ENCODE results near the gene SLAIN2.
"Not testable (repeated sequence)": the region's sequence is repeated elsewhere in the genome, so short reads cannot be mapped to it uniquely, and the experiment has no call there.

SLAIN2 gene

DNA sequence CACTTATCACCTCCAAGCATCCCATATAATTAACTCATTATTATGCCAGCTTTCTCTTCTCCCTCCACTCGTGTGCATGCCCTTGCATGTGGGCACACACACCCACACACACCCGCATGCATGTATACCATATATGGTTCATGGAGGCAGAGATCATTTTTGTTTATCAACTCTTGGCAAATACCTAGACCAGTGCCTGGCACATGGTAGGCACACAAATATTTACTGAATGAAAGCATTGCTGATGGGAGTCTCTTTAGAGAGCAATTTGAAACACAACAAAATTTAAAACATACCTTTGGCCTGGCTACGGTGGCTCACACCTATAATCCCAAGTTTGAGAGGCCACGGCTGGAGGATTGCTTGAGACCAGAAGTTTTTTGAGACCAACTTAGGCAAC is 90.7 kb downstream of the SLAIN2 start:
- no peaks in the 10 kb centered on the region for H3K36me3 ChIP-seq (ENCODE audit: control insufficient read depth, insufficient read depth, low read length)
- H3K4me3 ChIP-seq (ENCODE audit: low read length) = no peak overlapping the region
- H3K27me3 ChIP-seq (ENCODE audit: control insufficient read depth, insufficient read depth, low read length) = no peaks in the 10 kb centered on the region
- H3K4me1 ChIP-seq (ENCODE audit: control insufficient read depth, insufficient read depth, low read length) = no peaks in the 10 kb centered on the region
- no peak for DNase-seq (ENCODE audit: low read depth, low spot score)
- H3K9me3 ChIP-seq (ENCODE audit: control insufficient read depth, insufficient read depth, low read length) = no peaks in the 10 kb centered on the region
- H3K27ac ChIP-seq (ENCODE audit: low read length) = no peak overlapping the region
- no CpG with 5 or more reads among the region's 4 CpGs for WGBS (ENCODE audit: insufficient coverage, insufficient read length)

- H3K27ac ChIP-seq (ENCODE audit: low read length) = no peak overlapping the region
- no peaks in the 10 kb centered on the region; the same call in 1 of the 2 replicates for H3K4me1 ChIP-seq (ENCODE audit: control insufficient read depth, insufficient read depth, low read length)
- H3K36me3 ChIP-seq (ENCODE audit: control insufficient read depth, insufficient read depth, low read length) = no peaks in the 10 kb centered on the region
- H3K4me3 ChIP-seq (ENCODE audit: low read length) = no peak overlapping the region
- no CpG with 5 or more reads among the region's 1 CpG for WGBS (ENCODE audit: insufficient coverage, insufficient read length)
- DNase-seq (ENCODE audit: low read depth, low spot score) = no peak
- H3K9me3 ChIP-seq (ENCODE audit: control insufficient read depth, insufficient read depth, low read length) = no peaks in the 10 kb centered on the region
- H3K27me3 ChIP-seq (ENCODE audit: control insufficient read depth, insufficient read depth, low read length) = no peaks in the 10 kb centered on the region
Observed at GRCh38 chr4:48436318-48436717, 95.0 kb downstream of the SLAIN2 start.

DNA sequence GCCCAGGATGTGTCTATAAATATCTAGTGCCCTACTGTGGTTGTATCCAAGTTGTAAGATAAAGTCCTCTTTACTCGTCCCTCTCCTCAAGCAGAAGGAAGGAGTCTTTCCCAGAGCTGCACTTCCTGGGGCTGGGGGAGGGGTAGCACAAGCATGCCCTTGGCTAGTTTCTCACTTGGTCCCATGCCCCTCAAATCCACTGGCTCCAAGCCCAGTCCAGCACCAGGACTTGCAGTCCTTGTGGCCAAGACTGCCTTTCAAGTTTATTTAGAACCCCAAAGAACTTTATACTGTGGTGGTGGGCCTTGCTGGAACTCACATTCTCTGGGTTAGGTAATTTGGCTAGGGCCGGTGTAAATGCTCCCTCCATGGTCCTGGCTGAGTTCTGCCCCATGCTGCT is 98.7 kb downstream of the SLAIN2 start:
- no peaks in the 10 kb centered on the region; the same call in 1 of the 2 replicates for H3K4me1 ChIP-seq (ENCODE audit: control insufficient read depth, insufficient read depth, low read length)
- no peak for DNase-seq (ENCODE audit: low read depth, low spot score)
- H3K27me3 ChIP-seq (ENCODE audit: control insufficient read depth, insufficient read depth, low read length) = no peaks in the 10 kb centered on the region
- no peaks in the 10 kb centered on the region for H3K36me3 ChIP-seq (ENCODE audit: control insufficient read depth, insufficient read depth, low read length)
- no peaks in the 10 kb centered on the region for H3K9me3 ChIP-seq (ENCODE audit: control insufficient read depth, insufficient read depth, low read length)
- no peak overlapping the region for H3K27ac ChIP-seq (ENCODE audit: low read length)
- no peak overlapping the region for H3K4me3 ChIP-seq (ENCODE audit: low read length)
- WGBS (ENCODE audit: insufficient coverage, insufficient read length) = no CpG with 5 or more reads among the region's 2 CpGs

GRCh38 chr4:48440914-48441313 is 99.6 kb downstream of the SLAIN2 start:
- not testable (repeated sequence) for H3K9me3 ChIP-seq (ENCODE audit: control insufficient read depth, insufficient read depth, low read length); H3K36me3 ChIP-seq (ENCODE audit: control insufficient read depth, insufficient read depth, low read length); H3K4me1 ChIP-seq (ENCODE audit: control insufficient read depth, insufficient read depth, low read length); H3K27me3 ChIP-seq (ENCODE audit: control insufficient read depth, insufficient read depth, low read length); H3K27ac ChIP-seq (ENCODE audit: low read length); H3K4me3 ChIP-seq (ENCODE audit: low read length); DNase-seq (ENCODE audit: low read depth, low spot score)
- WGBS (ENCODE audit: insufficient coverage, insufficient read length) = no CpG with 5 or more reads among the region's 5 CpGs

DNA sequence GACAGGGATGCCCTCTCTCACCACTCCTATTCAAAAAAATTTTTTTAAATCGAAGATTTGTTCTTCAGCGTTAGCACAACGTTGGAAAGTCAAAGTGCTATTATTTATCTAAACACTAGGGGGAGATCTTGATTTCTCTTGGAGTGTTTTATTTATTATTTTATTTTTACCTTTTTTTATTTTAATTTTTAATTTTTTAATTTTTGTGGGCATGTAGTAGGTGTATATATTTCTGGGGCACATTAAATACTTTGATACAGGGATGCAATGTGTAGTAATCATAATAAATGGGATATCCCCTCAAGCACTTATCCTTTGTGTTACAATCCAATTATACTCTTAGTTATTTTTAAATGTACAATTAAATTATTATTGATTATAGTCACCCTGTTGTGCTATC is 104.4 kb downstream of the SLAIN2 start:
- no peak for DNase-seq (ENCODE audit: low read depth, low spot score)
- H3K4me3 ChIP-seq (ENCODE audit: low read length) = no peak overlapping the region
- no peaks in the 10 kb centered on the region for H3K9me3 ChIP-seq (ENCODE audit: control insufficient read depth, insufficient read depth, low read length)
- H3K4me1 ChIP-seq (ENCODE audit: control insufficient read depth, insufficient read depth, low read length) = no peaks in the 10 kb centered on the region
- no peaks in the 10 kb centered on the region for H3K36me3 ChIP-seq (ENCODE audit: control insufficient read depth, insufficient read depth, low read length)
- WGBS (ENCODE audit: insufficient coverage, insufficient read length) = no CpG with 5 or more reads among the region's 3 CpGs
- H3K27me3 ChIP-seq (ENCODE audit: control insufficient read depth, insufficient read depth, low read length) = no peaks in the 10 kb centered on the region
- no peak overlapping the region for H3K27ac ChIP-seq (ENCODE audit: low read length)

- no peaks in the 10 kb centered on the region for H3K36me3 ChIP-seq (ENCODE audit: control insufficient read depth, insufficient read depth, low read length)
- no CpG with 5 or more reads among the region's 1 CpG for WGBS (ENCODE audit: insufficient coverage, insufficient read length)
- no peaks in the 10 kb centered on the region for H3K27me3 ChIP-seq (ENCODE audit: control insufficient read depth, insufficient read depth, low read length)
- H3K4me1 ChIP-seq (ENCODE audit: control insufficient read depth, insufficient read depth, low read length) = no peaks in the 10 kb centered on the region
- no peak overlapping the region for H3K27ac ChIP-seq (ENCODE audit: low read length)
- no peak overlapping the region for H3K4me3 ChIP-seq (ENCODE audit: low read length)
- no peak for DNase-seq (ENCODE audit: low read depth, low spot score)
- H3K9me3 ChIP-seq (ENCODE audit: control insufficient read depth, insufficient read depth, low read length) = no peaks in the 10 kb centered on the region
Observed at GRCh38 chr4:48446642-48447041, 105.3 kb downstream of the SLAIN2 start.

DNA sequence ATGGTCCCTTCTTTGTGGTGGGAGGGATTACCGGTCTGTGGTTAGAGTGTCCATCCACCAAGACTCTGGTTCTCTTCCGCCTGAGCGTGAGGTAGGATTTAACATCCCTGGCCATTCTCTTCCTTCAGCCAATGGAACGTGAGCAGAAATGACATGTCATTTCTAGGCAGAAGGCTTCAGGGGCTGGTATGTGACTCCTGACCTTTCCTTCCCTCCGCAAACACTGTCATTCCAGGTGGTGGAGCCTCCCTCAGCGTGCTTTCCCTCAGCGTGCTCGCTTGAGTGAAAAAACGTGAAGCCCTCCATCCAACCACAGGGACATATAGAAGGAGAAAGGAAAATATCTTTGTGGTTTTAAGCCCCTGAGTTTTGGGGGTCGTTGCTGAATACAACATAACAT is 107.8 kb downstream of the SLAIN2 start:
- no peak for DNase-seq (ENCODE audit: low read depth, low spot score)
- no peaks in the 10 kb centered on the region for H3K4me1 ChIP-seq (ENCODE audit: control insufficient read depth, insufficient read depth, low read length)
- H3K4me3 ChIP-seq (ENCODE audit: low read length) = no peak overlapping the region
- no peaks in the 10 kb centered on the region for H3K9me3 ChIP-seq (ENCODE audit: control insufficient read depth, insufficient read depth, low read length)
- no peaks in the 10 kb centered on the region for H3K36me3 ChIP-seq (ENCODE audit: control insufficient read depth, insufficient read depth, low read length)
- WGBS (ENCODE audit: insufficient coverage, insufficient read length) = no CpG with 5 or more reads among the region's 10 CpGs
- no peak overlapping the region for H3K27ac ChIP-seq (ENCODE audit: low read length)
- H3K27me3 ChIP-seq (ENCODE audit: control insufficient read depth, insufficient read depth, low read length) = no peaks in the 10 kb centered on the region

DNA sequence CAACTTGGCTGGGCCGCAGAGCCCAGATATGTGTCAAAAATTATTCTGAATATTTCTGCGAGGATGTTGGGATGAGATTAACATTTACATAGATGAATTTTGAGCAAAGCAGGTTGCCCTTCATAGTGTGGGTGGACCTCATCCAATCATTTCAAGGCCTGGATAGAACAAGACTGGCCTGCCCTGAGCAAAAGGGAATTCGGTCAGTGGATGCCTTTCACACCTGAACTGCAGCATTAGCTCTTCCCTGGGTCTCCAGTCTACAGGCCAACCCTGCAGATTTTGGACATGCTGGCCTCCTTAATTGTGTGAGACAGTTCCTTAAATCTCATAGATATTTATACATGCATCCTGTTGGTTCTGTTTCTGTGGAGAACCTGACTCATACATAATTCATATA is 109.4 kb downstream of the SLAIN2 start:
- no peaks in the 10 kb centered on the region for H3K9me3 ChIP-seq (ENCODE audit: control insufficient read depth, insufficient read depth, low read length)
- DNase-seq (ENCODE audit: low read depth, low spot score) = no peak
- WGBS (ENCODE audit: insufficient coverage, insufficient read length) = no CpG with 5 or more reads among the region's 3 CpGs
- H3K4me3 ChIP-seq (ENCODE audit: low read length) = no peak overlapping the region
- no peaks in the 10 kb centered on the region for H3K4me1 ChIP-seq (ENCODE audit: control insufficient read depth, insufficient read depth, low read length)
- H3K36me3 ChIP-seq (ENCODE audit: control insufficient read depth, insufficient read depth, low read length) = no peaks in the 10 kb centered on the region
- no peak overlapping the region for H3K27ac ChIP-seq (ENCODE audit: low read length)
- no peaks in the 10 kb centered on the region for H3K27me3 ChIP-seq (ENCODE audit: control insufficient read depth, insufficient read depth, low read length)

- not testable (repeated sequence) for DNase-seq (ENCODE audit: low read depth, low spot score); H3K36me3 ChIP-seq (ENCODE audit: control insufficient read depth, insufficient read depth, low read length); H3K9me3 ChIP-seq (ENCODE audit: control insufficient read depth, insufficient read depth, low read length); H3K27me3 ChIP-seq (ENCODE audit: control insufficient read depth, insufficient read depth, low read length); H3K27ac ChIP-seq (ENCODE audit: low read length); H3K4me3 ChIP-seq (ENCODE audit: low read length); H3K4me1 ChIP-seq (ENCODE audit: control insufficient read depth, insufficient read depth, low read length)
- no CpG with 5 or more reads among the region's 3 CpGs for WGBS (ENCODE audit: insufficient coverage, insufficient read length)
Observed at GRCh38 chr4:48451656-48452055, 110.3 kb downstream of the SLAIN2 start.

- Histone ChIP-seq H3K36me3 (ENCODE audit: control insufficient read depth, insufficient read depth, low read length) (no peaks in the 10 kb centered on the region), H3K9me3 (ENCODE audit: control insufficient read depth, insufficient read depth, low read length) (no peaks in the 10 kb centered on the region), H3K27me3 (ENCODE audit: control insufficient read depth, insufficient read depth, low read length) (no peaks in the 10 kb centered on the region), H3K4me1 (ENCODE audit: control insufficient read depth, insufficient read depth, low read length) (no peaks in the 10 kb centered on the region), H3K4me3 (ENCODE audit: low read length) (no peak overlapping the region), H3K27ac (ENCODE audit: low read length) (no peak overlapping the region)
- DNase-seq (ENCODE audit: low read depth, low spot score) = no peak
- no CpG with 5 or more reads among the region's 2 CpGs for WGBS (ENCODE audit: insufficient coverage, insufficient read length)
Observed at GRCh38 chr4:48454591-48454990, 113.3 kb downstream of the SLAIN2 start.

DNA sequence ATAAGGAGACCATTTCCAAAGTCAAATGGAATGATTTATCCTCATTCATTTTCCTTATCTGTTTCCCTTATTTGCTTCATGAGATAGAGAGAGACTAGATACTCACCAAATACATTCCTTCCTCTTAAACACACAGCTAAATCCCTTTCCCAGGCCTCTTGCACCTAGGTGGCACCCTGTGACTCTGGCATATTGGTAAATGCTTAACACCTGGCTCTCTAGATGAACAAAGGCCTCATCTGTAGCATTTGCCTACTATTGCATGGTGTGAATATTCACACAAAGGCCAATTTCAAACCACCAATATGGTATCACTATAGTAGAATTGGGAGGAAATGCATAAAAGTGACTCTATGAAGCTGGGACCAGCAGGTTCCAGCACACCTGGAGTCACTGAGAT is 119.7 kb downstream of the SLAIN2 start:
- Histone ChIP-seq H3K9me3 (ENCODE audit: control insufficient read depth, insufficient read depth, low read length) (no peaks in the 10 kb centered on the region), H3K4me3 (ENCODE audit: low read length) (no peak overlapping the region), H3K27me3 (ENCODE audit: control insufficient read depth, insufficient read depth, low read length) (no peaks in the 10 kb centered on the region), H3K4me1 (ENCODE audit: control insufficient read depth, insufficient read depth, low read length) (no peaks in the 10 kb centered on the region), H3K36me3 (ENCODE audit: control insufficient read depth, insufficient read depth, low read length) (no peaks in the 10 kb centered on the region), H3K27ac (ENCODE audit: low read length) (no peak overlapping the region)
- DNase-seq (ENCODE audit: low read depth, low spot score) = no peak
